K562 (cell line): Measurements from ENCODE around the gene KRT71. TPM values are rescaled to one million over a fixed set of nuclear protein-coding genes. Genes with fewer than 3 reads are reported as not detected.

ENCODE experiments used
- ATAC-seq: fragments of 200-7000 bp; cut with Tn5 transposase; 3 replicates; pipeline ENCODE4 v1.9.1; 2020; ENCODE audit warnings: moderate library complexity
- BruUV-seq: library from RNA; stranded (reverse); fragments of 400-500 nt; replicated peaks from 2 replicates; lab custom pipeline; 2021; lab: Mats Ljungman, UMichigan
- CTCF ChIA-PET: fragments of 300-600 bp; formaldehyde crosslinking; extraction: SDS; loops from one replicate; lab custom pipeline; 2021; ENCODE audit warnings: low intra/inter-chr PET ratio; lab: Yijun Ruan, JAX
- POLR2A ChIA-PET: fragments of 300-600, 350-650 bp; sonication (Branson Sonifier 250); formaldehyde crosslinking; extraction: SDS; loops from one replicate; lab custom pipeline; 2021; ENCODE audit warnings: antibody characterized with exemption, inconsistent platforms; lab: Yijun Ruan, JAX
- DNase-seq, 4 experiments: peaks; one replicate each; pipeline versions ENCODE4 v3.0.0 to v3.0.0-alpha.2; 2011 to 2018; ENCODE audit warnings: low spot score in 3 of 4, mixed read lengths in 3 of 4; ENCODE audit errors: extremely low read depth in 1 of 4
- FAIRE-seq: peaks from 2 replicates; lab custom pipeline; 2011; peaks lifted over from hg19 to GRCh38; lab: Jason Lieb, UNC
- H2AFZ ChIP-seq: 2 replicates; pipeline ENCODE4 v1.6.0; 2011; ENCODE audit warnings: low read depth, low read length, control low read depth, inconsistent platforms
- H3K27ac ChIP-seq: fragments of 200-600 bp; 3 replicates; pipeline ENCODE4 v1.8.0; 2011; ENCODE audit warnings: low read depth, mild to moderate bottlenecking, control low read depth, inconsistent platforms, low read length, moderate library complexity, mixed read lengths; ENCODE audit errors: extremely low read depth
- H3K27me3 ChIP-seq, 2 experiments: fragments of 300-600 bp in 1 of 2; 2 replicates in 1 of 2; 3 replicates in 1 of 2; pipeline versions ENCODE4 v1.6.0 to v1.8.0; 2011; ENCODE audit warnings: inconsistent platforms in 2 of 2, low read length in 2 of 2, mild to moderate bottlenecking in 1 of 2, mixed read lengths in 1 of 2, moderate library complexity in 1 of 2; ENCODE audit not compliant: control insufficient read depth in 2 of 2, insufficient read depth in 2 of 2
- H3K36me3 ChIP-seq: fragments of 300-600 bp; 3 replicates; pipeline ENCODE4 v1.8.0; 2011; ENCODE audit warnings: mild to moderate bottlenecking, low read length, inconsistent platforms; ENCODE audit not compliant: control insufficient read depth, insufficient read depth
- H3K4me1 ChIP-seq, 2 experiments: fragments of 200-600 bp in 1 of 2; replicated peaks in 1 of 2; 2 replicates in 1 of 2; 3 replicates in 1 of 2; pipeline versions ENCODE4 v1.5.1 to v1.8.0; 2011; ENCODE audit warnings: inconsistent platforms in 2 of 2, low read length in 2 of 2, mild to moderate bottlenecking in 1 of 2, mixed read lengths in 1 of 2, moderate library complexity in 1 of 2; ENCODE audit not compliant: control insufficient read depth in 2 of 2, insufficient read depth in 2 of 2
- H3K4me2 ChIP-seq: 2 replicates; pipeline ENCODE4 v1.6.1; 2011; ENCODE audit warnings: low read length, control low read depth, inconsistent platforms, mixed read lengths; ENCODE audit not compliant: insufficient read depth
- H3K4me3 ChIP-seq: fragments of 200-600 bp; sonication (generic), shearing (Covaris generic); 2 replicates; pipeline ENCODE4 v1.5.1; 2016; ENCODE audit warnings: control low read depth, inconsistent platforms
- H3K79me2 ChIP-seq: fragments of 200-600 bp; 3 replicates; pipeline ENCODE4 v1.8.0; 2011; ENCODE audit warnings: low read length, inconsistent platforms; ENCODE audit not compliant: control insufficient read depth, insufficient read depth
- H3K9ac ChIP-seq, 2 experiments: 2 replicates each; pipeline versions ENCODE4 v1.6.0 to v1.6.1; 2011; ENCODE audit warnings: low read depth in 2 of 2, low read length in 2 of 2, control low read depth in 1 of 2, inconsistent platforms in 1 of 2, mild to moderate bottlenecking in 1 of 2, mixed read lengths in 1 of 2; ENCODE audit not compliant: insufficient read depth in 1 of 2
- H3K9me1 ChIP-seq: one replicate; pipeline ENCODE4 v1.6.0; 2011; ENCODE audit warnings: inconsistent platforms, mild to moderate bottlenecking, low read length, moderate library complexity; ENCODE audit not compliant: control insufficient read depth, insufficient read depth
- H3K9me3 ChIP-seq: replicated peaks from 2 replicates; pipeline ENCODE4 v1.5.1; 2011; ENCODE audit warnings: low read depth, low read length, inconsistent platforms; ENCODE audit not compliant: control insufficient read depth, insufficient read depth
- H4K20me1 ChIP-seq: replicated peaks from 2 replicates; pipeline ENCODE4 v1.6.1; 2011; ENCODE audit warnings: low read length, inconsistent platforms, mixed read lengths; ENCODE audit not compliant: control insufficient read depth, insufficient read depth
- CCAR2 ChIP-seq: fragments of 200-400 bp; formaldehyde crosslinking; IDR thresholded peaks from 2 replicates; pipeline ENCODE4 v1.6.1; 2017; ENCODE audit warnings: mild to moderate bottlenecking, low read depth, low read length
- LEF1 ChIP-seq: fragments of 450-650 bp; IDR thresholded peaks from 2 replicates; pipeline ENCODE4 v1.6.1; 2016; ENCODE audit warnings: mild to moderate bottlenecking
- MCM3 ChIP-seq: fragments of 450-650 bp; IDR thresholded peaks from 2 replicates; pipeline ENCODE4 v1.6.1; 2016
- PHTF2 ChIP-seq: fragments of 250-450 bp; sonication (Bioruptor Pico); IDR thresholded peaks from 2 replicates; pipeline ENCODE4 v1.5.0; 2021; ENCODE audit warnings: mild to moderate bottlenecking
- SMC3 ChIP-seq: conservative IDR thresholded peaks from 2 replicates; pipeline ENCODE4 v1.6.1; 2011; ENCODE audit warnings: low read depth, low read length, improper control_type of control experiment; ENCODE audit not compliant: insufficient read depth
- TRIM24 ChIP-seq, 2 experiments: fragments of 450-650 bp; IDR thresholded peaks; 2 replicates each; pipeline ENCODE4 v1.6.1; 2016
- WGBS: fragments of 100-300 bp; shearing (Covaris generic); methylation state at CpG from one replicate; pipeline ENCODE4 v1.1.6; 2016; ENCODE audit warnings: low coverage, mixed read lengths; ENCODE audit not compliant: insufficient coverage; ENCODE audit errors: missing lambda C conversion rate; 5-methylcytosine and 5-hydroxymethylcytosine counted together
- in situ Hi-C: fragments of 300-500 bp; cut with MboI; formaldehyde crosslinking; loops from 4 replicates; pipeline ENCODE4 v1.15.0; 2018; ENCODE audit warnings: inconsistent platforms, mixed read lengths
- intact Hi-C: fragments of 100-400 bp; cut with micrococcal nuclease; formaldehyde crosslinking; loops from 2 replicates; pipeline ENCODE4 v1.14.2; 2022
- polyA plus RNA-seq, 8 experiments: library from polyadenylated mRNA; depleted of rRNA in 4 of 8; stranded (reverse) in 5 of 8; unstranded in 3 of 8; fragments of >200 nt; fragmentation: Nextera tagmentation in 2 of 8; fragmentation: Illumina TruSeq in 1 of 8; extraction: Ambion mirVana in 2 of 8; extraction: Trizol in 1 of 8; gene quantifications; 2 replicates each; pipeline versions ENCODE4 v1.2.1 to v1.2.3, GENCODE V29; 2011 to 2014; ENCODE audit warnings: inconsistent platforms in 1 of 8, missing spikeins in 1 of 8
- total RNA-seq, 7 experiments: library from RNA; depleted of rRNA in 6 of 7; stranded (reverse); fragments of >200 nt in 6 of 7; fragmentation: Illumina TruSeq in 2 of 7; extraction: Trizol in 2 of 7; gene quantifications; 2 replicates each; pipeline versions ENCODE4 v1.2.1 to v1.2.3, GENCODE V29; 2011 to 2021; ENCODE audit warnings: low replicate concordance in 1 of 7
- TF ChIP-seq, protein P1 (sequence below): fragments of 250-450 bp; sonication (Bioruptor Pico); IDR thresholded peaks from 2 replicates; pipeline ENCODE4 v1.6.1; 2021; ENCODE audit warnings: mild to moderate bottlenecking
- TF ChIP-seq, protein P2 (sequence below): sonication (generic); formaldehyde crosslinking; IDR thresholded peaks from 2 replicates; pipeline ENCODE4 v1.8.1; 2022; ENCODE audit warnings: missing genetic modification reagents
- TF ChIP-seq, protein P3 (sequence below): IDR thresholded peaks from 2 replicates; pipeline ENCODE4 v1.6.1; 2014; ENCODE audit warnings: antibody characterized with exemption
- TF ChIP-seq, protein P4 (sequence below), 3 experiments: fragments of 200-800 bp in 1 of 3; fragments of 250-450 bp in 1 of 3; fragments of 450-650 bp in 1 of 3; sonication (Bioruptor Pico) in 1 of 3; sonication (Bioruptor generic) in 1 of 3; formaldehyde crosslinking in 1 of 3; IDR thresholded peaks; 2 replicates each; pipeline versions ENCODE4 v1.6.1 to v1.8.0; 2016 to 2022; ENCODE audit warnings: mild to moderate bottlenecking in 2 of 3, missing genetic modification characterization in 2 of 3, missing compliant biosample characterization in 1 of 3, moderate library complexity in 1 of 3

KRT71 gene
- total and polyA plus RNA-seq, 9 of the 15 experiments (the other 6 are each of a cell fraction or from before 2014, with no cell fraction given), result not detected

DNA sequence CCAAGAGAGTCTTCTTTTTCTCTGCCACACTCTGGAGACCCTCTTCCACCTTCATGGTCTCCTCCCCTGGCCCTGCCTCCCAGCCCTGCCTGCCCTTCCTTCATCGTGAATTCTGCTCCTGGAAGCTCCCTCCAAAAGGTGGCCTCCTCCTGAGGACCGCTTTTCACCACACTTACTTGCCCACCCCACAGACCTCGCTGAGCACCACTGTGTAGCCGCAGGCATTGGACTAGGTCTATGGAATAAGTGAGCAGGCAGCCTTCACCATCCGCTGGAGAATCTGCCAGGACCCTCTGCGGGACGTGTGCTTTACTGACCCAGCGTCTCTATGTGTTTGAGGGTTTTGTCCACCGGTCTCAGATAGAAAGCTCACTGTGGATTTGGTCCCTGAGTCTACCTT lies 23.1 kb downstream of the KRT71 start:
- H3K4me2 ChIP-seq, result no peak overlapping the region
- peaks cover 5% of the 10 kb centered on the region; the same call in 1 of the 2 replicates for H4K20me1 ChIP-seq
- intact Hi-C loops (no loop called here), in situ Hi-C loops (no loop called here)
- H3K4me3 ChIP-seq, result no peak overlapping the region
- H3K9me1 ChIP-seq, result no peaks in the 10 kb centered on the region
- 0% methylated on average over 9 of the region's 9 CpGs for WGBS
- H3K9me3 ChIP-seq, result no peaks in the 10 kb centered on the region
- POLR2A ChIA-PET, result no interaction called here
- DNase-seq, result no peak
- no peak overlapping the region for H3K27ac ChIP-seq
- BruUV-seq, result no TSS peak
- no peak for FAIRE-seq
- peaks cover 5 to 44% of the 10 kb centered on the region in 2 experiments; a peak in 4 of 5 replicates for H3K27me3 ChIP-seq
- H2AFZ ChIP-seq, result no peak overlapping the region
- no peaks in the 10 kb centered on the region for H3K4me1 ChIP-seq
- no peak for ATAC-seq
- H3K9ac ChIP-seq, result peak overlapping the region in 1 of 2 experiments; percentile 35; a peak in 1 of 4 replicates
- no peaks in the 10 kb centered on the region for H3K79me2 ChIP-seq
- no peaks in the 10 kb centered on the region for H3K36me3 ChIP-seq
- CTCF ChIA-PET, result no interaction called here
- TF ChIP-seq CCAR2 (no peak), PHTF2 (no peak), LEF1 (no peak), SMC3 (no peak), TRIM24 (IDR thresholded peaks at IDR 0.05) (no peak), MCM3 (no peak)
- TF ChIP-seq, protein P1, sequence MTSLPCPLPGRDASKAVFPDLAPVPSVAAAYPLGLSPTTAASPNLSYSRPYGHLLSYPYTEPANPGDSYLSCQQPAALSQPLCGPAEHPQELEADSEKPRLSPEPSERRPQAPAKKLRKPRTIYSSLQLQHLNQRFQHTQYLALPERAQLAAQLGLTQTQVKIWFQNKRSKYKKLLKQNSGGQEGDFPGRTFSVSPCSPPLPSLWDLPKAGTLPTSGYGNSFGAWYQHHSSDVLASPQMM (CRISPR knock-in tag), result no peak
- TF ChIP-seq, protein P2, sequence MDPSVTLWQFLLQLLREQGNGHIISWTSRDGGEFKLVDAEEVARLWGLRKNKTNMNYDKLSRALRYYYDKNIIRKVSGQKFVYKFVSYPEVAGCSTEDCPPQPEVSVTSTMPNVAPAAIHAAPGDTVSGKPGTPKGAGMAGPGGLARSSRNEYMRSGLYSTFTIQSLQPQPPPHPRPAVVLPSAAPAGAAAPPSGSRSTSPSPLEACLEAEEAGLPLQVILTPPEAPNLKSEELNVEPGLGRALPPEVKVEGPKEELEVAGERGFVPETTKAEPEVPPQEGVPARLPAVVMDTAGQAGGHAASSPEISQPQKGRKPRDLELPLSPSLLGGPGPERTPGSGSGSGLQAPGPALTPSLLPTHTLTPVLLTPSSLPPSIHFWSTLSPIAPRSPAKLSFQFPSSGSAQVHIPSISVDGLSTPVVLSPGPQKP (CRISPR knock-in tag), result no peak
- TF ChIP-seq, protein P3, sequence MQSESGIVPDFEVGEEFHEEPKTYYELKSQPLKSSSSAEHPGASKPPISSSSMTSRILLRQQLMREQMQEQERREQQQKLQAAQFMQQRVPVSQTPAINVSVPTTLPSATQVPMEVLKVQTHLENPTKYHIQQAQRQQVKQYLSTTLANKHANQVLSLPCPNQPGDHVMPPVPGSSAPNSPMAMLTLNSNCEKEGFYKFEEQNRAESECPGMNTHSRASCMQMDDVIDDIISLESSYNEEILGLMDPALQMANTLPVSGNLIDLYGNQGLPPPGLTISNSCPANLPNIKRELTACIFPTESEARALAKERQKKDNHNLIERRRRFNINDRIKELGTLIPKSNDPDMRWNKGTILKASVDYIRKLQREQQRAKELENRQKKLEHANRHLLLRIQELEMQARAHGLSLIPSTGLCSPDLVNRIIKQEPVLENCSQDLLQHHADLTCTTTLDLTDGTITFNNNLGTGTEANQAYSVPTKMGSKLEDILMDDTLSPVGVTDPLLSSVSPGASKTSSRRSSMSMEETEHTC, result no peak
- TF ChIP-seq, protein P4, sequence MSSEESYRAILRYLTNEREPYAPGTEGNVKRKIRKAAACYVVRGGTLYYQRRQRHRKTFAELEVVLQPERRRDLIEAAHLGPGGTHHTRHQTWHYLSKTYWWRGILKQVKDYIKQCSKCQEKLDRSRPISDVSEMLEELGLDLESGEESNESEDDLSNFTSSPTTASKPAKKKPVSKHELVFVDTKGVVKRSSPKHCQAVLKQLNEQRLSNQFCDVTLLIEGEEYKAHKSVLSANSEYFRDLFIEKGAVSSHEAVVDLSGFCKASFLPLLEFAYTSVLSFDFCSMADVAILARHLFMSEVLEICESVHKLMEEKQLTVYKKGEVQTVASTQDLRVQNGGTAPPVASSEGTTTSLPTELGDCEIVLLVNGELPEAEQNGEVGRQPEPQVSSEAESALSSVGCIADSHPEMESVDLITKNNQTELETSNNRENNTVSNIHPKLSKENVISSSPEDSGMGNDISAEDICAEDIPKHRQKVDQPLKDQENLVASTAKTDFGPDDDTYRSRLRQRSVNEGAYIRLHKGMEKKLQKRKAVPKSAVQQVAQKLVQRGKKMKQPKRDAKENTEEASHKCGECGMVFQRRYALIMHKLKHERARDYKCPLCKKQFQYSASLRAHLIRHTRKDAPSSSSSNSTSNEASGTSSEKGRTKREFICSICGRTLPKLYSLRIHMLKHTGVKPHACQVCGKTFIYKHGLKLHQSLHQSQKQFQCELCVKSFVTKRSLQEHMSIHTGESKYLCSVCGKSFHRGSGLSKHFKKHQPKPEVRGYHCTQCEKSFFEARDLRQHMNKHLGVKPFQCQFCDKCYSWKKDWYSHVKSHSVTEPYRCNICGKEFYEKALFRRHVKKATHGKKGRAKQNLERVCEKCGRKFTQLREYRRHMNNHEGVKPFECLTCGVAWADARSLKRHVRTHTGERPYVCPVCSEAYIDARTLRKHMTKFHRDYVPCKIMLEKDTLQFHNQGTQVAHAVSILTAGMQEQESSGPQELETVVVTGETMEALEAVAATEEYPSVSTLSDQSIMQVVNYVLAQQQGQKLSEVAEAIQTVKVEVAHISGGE (CRISPR knock-in tag; IDR thresholded peaks at IDR 0.05), result no peak
